GM19351 (cell line): ENCODE measurements around the gene SCN3B.
A peak's percentile ranks its signal among the peaks of the same experiment; 100 is the strongest.

Experiments used
- ATAC-seq: cut with Tn5 transposase; IDR thresholded peaks from one replicate; pipeline ENCODE4 v1.9.1; 2021; ENCODE audit warnings: mild to moderate bottlenecking, moderate library complexity; ENCODE audit not compliant: unreplicated experiment

Gene SCN3B

GRCh38 chr11:123601136-123601535 is 53.3 kb downstream of the SCN3B start:
- no peak for ATAC-seq

- no peak for ATAC-seq
Observed at GRCh38 chr11:123597859-123598258, 56.6 kb downstream of the SCN3B start.

GRCh38 chr11:123594921-123595320 is 59.5 kb downstream of the SCN3B start:
- ATAC-seq: no peak

- no peak for ATAC-seq
Observed at GRCh38 chr11:123594188-123594901, 60.1 kb downstream of the SCN3B start.

- no peak for ATAC-seq
Observed at GRCh38 chr11:123593570-123593969, 60.9 kb downstream of the SCN3B start.

GRCh38 chr11:123590296-123590912 is 64.0 kb downstream of the SCN3B start:
- ATAC-seq: no peak

- no peak for ATAC-seq
Observed at GRCh38 chr11:123588864-123589262, 65.6 kb downstream of the SCN3B start.

GRCh38 chr11:123588117-123588863 is 66.1 kb downstream of the SCN3B start:
- no peak for ATAC-seq

- ATAC-seq: no peak
Observed at GRCh38 chr11:123587559-123587958, 66.9 kb downstream of the SCN3B start.

GRCh38 chr11:123587044-123587443 is 67.4 kb downstream of the SCN3B start:
- ATAC-seq: no peak

GRCh38 chr11:123586568-123586967 is 67.9 kb downstream of the SCN3B start:
- ATAC-seq: no peak

GRCh38 chr11:123585706-123586105 is 68.7 kb downstream of the SCN3B start:
- ATAC-seq: no peak

GRCh38 chr11:123585206-123585605 is 69.2 kb downstream of the SCN3B start:
- ATAC-seq: no peak

GRCh38 chr11:123584737-123585136 is 69.7 kb downstream of the SCN3B start:
- ATAC-seq: no peak

- no peak for ATAC-seq
Observed at GRCh38 chr11:123584186-123584585, 70.2 kb downstream of the SCN3B start.

GRCh38 chr11:123582992-123583504 is 71.4 kb downstream of the SCN3B start:
- ATAC-seq: no peak

- ATAC-seq: no peak
Observed at GRCh38 chr11:123581651-123582399, 72.6 kb downstream of the SCN3B start.

- ATAC-seq: peak; percentile 87
Observed at GRCh38 chr11:123580557-123581275, 73.7 kb downstream of the SCN3B start.

GRCh38 chr11:123580137-123580536 is 74.3 kb downstream of the SCN3B start:
- ATAC-seq: no peak

- no peak for ATAC-seq
Observed at GRCh38 chr11:123579482-123579812, 75.0 kb downstream of the SCN3B start.
